Smooth muscle cell (in vitro differentiated cells): ENCODE data around the gene VPS33A. TPM values are rescaled to one million over a fixed set of nuclear protein-coding genes. Genes with fewer than 3 reads are reported as not detected.

Experiments
- DNase-seq: peaks from one replicate; lab custom pipeline; 2025; ENCODE audit not compliant: unreplicated experiment; lab: John Stamatoyannopoulos, UW
- H2AFZ ChIP-seq: fragments of 200-600 bp; sonication (generic); 2 replicates; pipeline ENCODE4 v1.6.0; 2016; ENCODE audit warnings: antibody characterized with exemption, low read depth, mild to moderate bottlenecking
- H3F3A ChIP-seq: fragments of 200-600 bp; sonication (generic); 2 replicates; pipeline ENCODE4 v1.6.0; 2017; ENCODE audit warnings: antibody characterized with exemption, low read depth
- H3K27ac ChIP-seq: fragments of 200-600 bp; sonication (generic); 2 replicates; pipeline ENCODE4 v1.5.1; 2016; ENCODE audit warnings: low read depth, mild to moderate bottlenecking
- H3K27me3 ChIP-seq: fragments of 200-600 bp; sonication (generic); 2 replicates; pipeline ENCODE4 v1.6.1; 2016; ENCODE audit warnings: low read depth, mild to moderate bottlenecking
- H3K36me3 ChIP-seq: fragments of 200-600 bp; sonication (generic); 2 replicates; pipeline ENCODE4 v1.5.1; 2016; ENCODE audit warnings: low read depth
- H3K4me1 ChIP-seq: fragments of 200-600 bp; sonication (generic); 2 replicates; pipeline ENCODE4 v1.5.1; 2016; ENCODE audit warnings: low read depth
- H3K4me2 ChIP-seq: fragments of 200-600 bp; sonication (generic); 2 replicates; pipeline ENCODE4 v1.6.0; 2016; ENCODE audit warnings: mild to moderate bottlenecking
- H3K4me3 ChIP-seq: fragments of 200-600 bp; sonication (generic); 2 replicates; pipeline ENCODE4 v1.5.1; 2016; ENCODE audit warnings: mild to moderate bottlenecking
- H3K79me2 ChIP-seq: fragments of 200-600 bp; sonication (generic); 2 replicates; pipeline ENCODE4 v1.6.0; 2016; ENCODE audit warnings: low read depth, mild to moderate bottlenecking
- H3K9ac ChIP-seq: fragments of 200-600 bp; sonication (generic); 2 replicates; pipeline ENCODE4 v1.6.0; 2016; ENCODE audit warnings: low read depth
- H3K9me3 ChIP-seq: fragments of 200-600 bp; sonication (generic); replicated peaks from 2 replicates; pipeline ENCODE4 v1.5.1; 2016; ENCODE audit warnings: low read depth
- H4K20me1 ChIP-seq: fragments of 200-600 bp; sonication (generic); 2 replicates; pipeline ENCODE4 v1.6.0; 2016; ENCODE audit warnings: low read depth
- CTCF ChIP-seq: fragments of 200-600 bp; sonication (generic); IDR thresholded peaks from 2 replicates; pipeline ENCODE4 v1.5.1; 2017; ENCODE audit warnings: borderline replicate concordance, mild to moderate bottlenecking, antibody characterized with exemption; ENCODE audit not compliant: insufficient read depth, poor library complexity, severe bottlenecking
- WGBS: methylation state at CpG from one replicate; pipeline ENCODE4 v1.1.7; 2016; ENCODE audit warnings: low lambda C conversion rate; 5-methylcytosine and 5-hydroxymethylcytosine counted together
- polyA plus RNA-seq: library from polyadenylated mRNA; unstranded; fragments of >200 nt; fragmentation: Nextera tagmentation; extraction: Ambion mirVana; gene quantifications from 2 replicates; pipeline ENCODE4 v1.2.1, GENCODE V29; 2016
- total RNA-seq: library from RNA; depleted of rRNA; stranded (reverse); fragments of >200 nt; gene quantifications from 2 replicates; pipeline ENCODE4 v1.2.3, GENCODE V29; 2014

VPS33A gene
- total RNA-seq (16.9 and 29.2 TPM in 2 replicates), polyA plus RNA-seq (23.5 and 28.5 TPM in 2 replicates)

- Histone ChIP-seq H3K9me3 (no peaks in the 10 kb centered on the region), H3K4me3 (peak within 1 kb of the TSS; percentile 79), H2AFZ (peak within 1 kb of the TSS; percentile 98), H3K79me2 (peaks cover 7% of the 10 kb centered on the region), H3K36me3 (no peaks in the 10 kb centered on the region), H3F3A (peaks cover 5% of the 10 kb centered on the region), H3K4me2 (peak within 1 kb of the TSS; percentile 98), H3K27me3 (no peaks in the 10 kb centered on the region), H3K9ac (peak within 1 kb of the TSS; percentile 88), H3K4me1 (peaks cover 9% of the 10 kb centered on the region), H3K27ac (peak within 1 kb of the TSS; percentile 87), H4K20me1 (no peaks in the 10 kb centered on the region)
- WGBS: 1% methylated on average over 54 of the region's 56 CpGs
- peak; percentile 83 for DNase-seq
- TF ChIP-seq CTCF: no peak
Measured at GRCh38 chr12:122266230-122266901, at the start of gene VPS33A. Gene VPS33A (minus strand): TSS chr12:122266494. CDS start chr12:122266408, 86 bp downstream.

DNA sequence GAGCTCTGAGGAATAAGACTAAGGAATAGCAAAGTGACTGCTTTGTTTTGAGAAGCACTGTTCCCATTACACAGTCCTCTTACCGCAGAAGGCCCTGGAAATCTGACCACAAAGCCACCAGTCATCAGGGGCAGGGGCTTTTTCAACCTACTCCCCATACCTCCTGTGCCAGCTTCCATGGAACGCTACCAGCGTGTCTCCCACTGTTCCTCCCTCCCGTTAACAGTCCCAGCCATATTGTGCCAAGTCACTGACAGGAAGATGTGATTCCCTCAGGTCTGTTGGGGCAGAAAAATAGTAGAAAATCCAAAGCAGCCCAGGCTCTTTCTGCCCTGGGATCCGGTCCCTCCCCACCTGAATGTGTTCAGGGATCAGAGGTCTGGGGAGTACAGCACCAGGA is 46.6 kb upstream of the VPS33A start:
- Histone ChIP-seq H2AFZ (no peak overlapping the region), H3K4me3 (no peak overlapping the region), H3K4me1 (no peaks in the 10 kb centered on the region), H4K20me1 (no peaks in the 10 kb centered on the region), H3K36me3 (peaks cover 14% of the 10 kb centered on the region), H3K9ac (no peak overlapping the region), H3K9me3 (no peaks in the 10 kb centered on the region), H3F3A (no peaks in the 10 kb centered on the region), H3K27ac (no peak overlapping the region), H3K27me3 (no peaks in the 10 kb centered on the region), H3K4me2 (no peak overlapping the region), H3K79me2 (no peaks in the 10 kb centered on the region)
- no peak for TF ChIP-seq CTCF
- DNase-seq: no peak
- WGBS: 95% methylated on average over 5 of the region's 5 CpGs

GRCh38 chr12:122311696-122312095 is 45.4 kb upstream of the VPS33A start:
- Histone ChIP-seq H3K4me3 (no peak overlapping the region), H3K27me3 (no peaks in the 10 kb centered on the region), H3K27ac (no peak overlapping the region), H3K4me1 (no peaks in the 10 kb centered on the region), H3F3A (no peaks in the 10 kb centered on the region), H4K20me1 (no peaks in the 10 kb centered on the region), H3K9me3 (no peaks in the 10 kb centered on the region), H3K9ac (no peak overlapping the region), H3K79me2 (no peaks in the 10 kb centered on the region), H3K36me3 (peaks cover 7% of the 10 kb centered on the region), H2AFZ (no peak overlapping the region), H3K4me2 (no peak overlapping the region)
- no peak for TF ChIP-seq CTCF
- 91% methylated on average over 5 of the region's 5 CpGs for WGBS
- no peak for DNase-seq

DNA sequence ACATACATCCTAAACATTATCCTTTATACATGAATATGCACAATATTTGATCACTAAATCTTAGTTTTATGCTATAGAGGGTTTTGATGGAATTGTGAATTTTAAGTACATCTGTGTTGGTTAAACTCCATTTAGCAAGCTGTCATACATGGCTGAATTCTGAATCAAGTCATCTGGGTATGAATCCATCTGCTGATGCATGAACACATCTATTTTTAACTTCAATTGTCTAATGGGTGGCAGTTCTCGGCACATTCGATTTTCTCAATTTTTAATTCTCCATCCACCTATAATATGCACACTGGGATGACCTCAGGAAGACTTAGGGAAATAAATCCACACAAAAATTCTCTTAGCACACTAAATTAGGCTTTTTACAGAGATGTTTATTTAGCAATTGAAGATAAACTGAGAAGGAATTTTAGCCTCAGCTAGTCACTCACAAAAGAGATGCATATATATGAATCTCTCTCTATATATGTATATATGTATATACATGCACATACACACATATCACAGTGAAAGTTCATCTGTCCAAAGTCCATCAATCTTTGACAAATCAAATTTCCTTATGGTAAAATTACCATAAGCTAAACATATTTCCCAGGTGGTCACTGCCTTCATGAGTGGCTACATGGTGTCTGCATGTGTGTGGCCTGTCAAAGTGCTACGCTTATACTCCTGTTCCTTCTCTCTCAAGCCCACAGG is 44.5 kb upstream of the VPS33A start:
- Histone ChIP-seq H3K79me2 (no peaks in the 10 kb centered on the region), H3K36me3 (no peaks in the 10 kb centered on the region), H3K4me3 (no peak overlapping the region), H3K9ac (no peak overlapping the region), H2AFZ (no peak overlapping the region), H3K27me3 (no peaks in the 10 kb centered on the region), H3K27ac (no peak overlapping the region), H4K20me1 (no peaks in the 10 kb centered on the region), H3F3A (no peaks in the 10 kb centered on the region), H3K4me2 (no peak overlapping the region), H3K4me1 (no peaks in the 10 kb centered on the region), H3K9me3 (no peaks in the 10 kb centered on the region)
- no peak for TF ChIP-seq CTCF
- whole genome bisulfite sequencing: 97% methylated on average over 3 of the region's 3 CpGs
- DNase-seq: no peak
